ENCODE results near the gene MRPL34.

Gene MRPL34

GRCh38 chr19:17327654-17328516 lies 22.2 kb downstream of the MRPL34 start:
- no peak overlapping the region for H3K4me3 ChIP-seq (ENCODE audit: low read depth, low read length)
- TF ChIP-seq CTCF (IDR thresholded peaks at IDR 0.05; ENCODE audit: low read depth, low read length, missing control alignments): no peak
- DNase-seq (ENCODE audit: low read depth): no peak
- in situ Hi-C loops (cut with HindIII; ENCODE audit: low sequenced_read_pairs): no loop called here

- in situ Hi-C loops (cut with HindIII; ENCODE audit: low sequenced_read_pairs): no loop called here
- no peak overlapping the region for H3K4me3 ChIP-seq (ENCODE audit: low read depth, low read length)
- TF ChIP-seq CTCF (IDR thresholded peaks at IDR 0.05; ENCODE audit: low read depth, low read length, missing control alignments): no peak
- no peak for DNase-seq (ENCODE audit: low read depth)
These were observed 23.1 kb downstream of the MRPL34 start for GRCh38 chr19:17328517-17329365.

DNA sequence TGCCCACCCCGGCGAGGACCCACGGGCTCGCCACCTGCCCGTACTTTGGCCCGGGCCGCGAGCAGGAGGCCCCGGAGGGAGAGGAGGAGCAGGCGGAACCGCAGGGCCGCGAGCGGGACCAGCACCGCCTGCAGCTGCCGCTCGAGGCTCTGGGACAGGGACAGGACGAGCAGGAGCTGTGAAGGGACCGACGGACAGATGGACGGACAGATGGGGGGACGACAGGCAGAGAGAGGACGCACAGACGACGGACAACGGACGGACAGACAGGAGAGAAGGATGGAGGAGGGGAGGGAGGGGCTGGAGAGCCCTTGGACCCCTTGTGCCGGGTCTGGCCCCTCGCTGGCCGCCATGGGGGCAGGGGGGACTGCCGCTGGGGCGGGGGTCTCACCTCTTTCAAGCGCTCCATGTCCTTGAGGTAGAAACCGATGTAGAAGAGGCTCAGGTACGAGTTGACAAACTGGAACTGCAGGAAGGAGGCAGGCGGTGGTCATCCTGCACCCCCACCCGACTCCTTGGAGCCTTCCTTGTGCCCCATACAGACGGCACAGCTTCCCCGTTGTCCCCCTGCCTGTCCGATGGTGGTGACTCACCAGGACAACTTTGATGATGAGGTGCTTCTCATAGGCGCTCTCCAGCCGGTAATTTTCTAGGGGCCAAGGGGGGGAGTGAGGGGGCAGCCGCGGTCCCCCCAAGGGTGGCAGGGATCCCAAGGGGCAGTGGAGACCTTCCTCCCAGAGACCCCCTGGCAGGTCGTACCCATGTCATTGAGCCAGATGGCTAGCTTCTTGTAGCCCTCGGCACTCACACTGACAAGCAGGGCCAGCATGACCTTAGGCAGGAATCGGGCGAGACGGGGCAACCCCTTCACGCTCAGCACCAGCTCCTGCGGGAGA lies 23.9 kb downstream of the MRPL34 start:
- TF ChIP-seq CTCF (IDR thresholded peaks at IDR 0.05; ENCODE audit: low read depth, low read length, missing control alignments): no peak
- H3K4me3 ChIP-seq (ENCODE audit: low read depth, low read length): no peak overlapping the region
- no peak for DNase-seq (ENCODE audit: low read depth)
- in situ Hi-C loops (cut with HindIII; ENCODE audit: low sequenced_read_pairs): no loop called here

- in situ Hi-C loops (cut with HindIII; ENCODE audit: low sequenced_read_pairs): no loop called here
- H3K4me3 ChIP-seq (ENCODE audit: low read depth, low read length): no peak overlapping the region
- no peak for DNase-seq (ENCODE audit: low read depth)
- TF ChIP-seq CTCF (IDR thresholded peaks at IDR 0.05; ENCODE audit: low read depth, low read length, missing control alignments): no peak
These were observed 24.8 kb downstream of the MRPL34 start for GRCh38 chr19:17330262-17331044.

GRCh38 chr19:17331045-17331558 lies 25.4 kb downstream of the MRPL34 start:
- in situ Hi-C loops (cut with HindIII; ENCODE audit: low sequenced_read_pairs): no loop called here
- no peak overlapping the region for H3K4me3 ChIP-seq (ENCODE audit: low read depth, low read length)
- DNase-seq (ENCODE audit: low read depth): no peak
- TF ChIP-seq CTCF (IDR thresholded peaks at IDR 0.05; ENCODE audit: low read depth, low read length, missing control alignments): no peak

All from astrocyte of the cerebellum (primary cell).